Hematopoietic multipotent progenitor cell treated with erythropoietin and hydrocortisone succinate and interleukin-3 and kit ligand, for 6 days (in vitro differentiated cells): ENCODE results near the gene PPP1R12A.
"Not testable (repeated sequence)": the region's sequence is repeated elsewhere in the genome, so short reads cannot be mapped to it uniquely, and the experiment has no call there.

ENCODE experiments used
- DNase-seq: peaks from one replicate; pipeline ENCODE4 v3.0.0-alpha.2; 2015

Gene PPP1R12A

GRCh38 chr12:79935021-79935623 is at the start of gene PPP1R12A:
Gene PPP1R12A, minus strand, starts transcription at chr12:79935097. Its CDS starts 166 bp downstream, at chr12:79934931.
- peak; percentile 98 for DNase-seq

DNA sequence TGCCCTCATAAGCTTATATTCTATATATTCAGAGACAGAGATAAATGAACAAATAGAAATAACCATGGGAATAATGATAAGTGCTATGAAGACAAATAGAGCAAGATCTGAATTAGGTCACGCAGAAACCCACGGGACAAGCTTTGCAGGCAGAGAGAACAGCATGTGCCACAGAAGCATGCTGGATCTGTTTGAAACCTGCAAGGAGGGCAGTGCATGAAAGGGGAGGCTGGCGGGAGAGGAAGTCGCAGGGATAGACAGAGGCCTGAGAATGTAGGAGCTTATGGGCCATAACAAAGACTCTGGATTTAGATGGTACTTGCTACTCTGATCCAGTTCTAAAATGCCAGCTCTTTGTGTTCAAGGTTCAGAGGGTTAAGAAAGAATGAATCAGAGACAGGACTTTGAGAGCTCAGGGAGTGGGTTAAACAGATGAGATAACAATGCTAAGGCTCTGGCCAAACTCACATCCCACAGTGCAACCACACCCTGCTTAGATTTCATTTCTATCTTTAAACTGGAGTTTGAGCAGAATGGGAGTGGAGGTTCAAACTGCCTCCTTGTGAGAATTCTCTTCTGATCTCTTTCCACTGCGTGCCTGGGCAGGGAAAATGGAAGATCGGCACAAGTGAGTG is 49.2 kb upstream of the PPP1R12A start:
- peak; percentile 3 for DNase-seq

DNA sequence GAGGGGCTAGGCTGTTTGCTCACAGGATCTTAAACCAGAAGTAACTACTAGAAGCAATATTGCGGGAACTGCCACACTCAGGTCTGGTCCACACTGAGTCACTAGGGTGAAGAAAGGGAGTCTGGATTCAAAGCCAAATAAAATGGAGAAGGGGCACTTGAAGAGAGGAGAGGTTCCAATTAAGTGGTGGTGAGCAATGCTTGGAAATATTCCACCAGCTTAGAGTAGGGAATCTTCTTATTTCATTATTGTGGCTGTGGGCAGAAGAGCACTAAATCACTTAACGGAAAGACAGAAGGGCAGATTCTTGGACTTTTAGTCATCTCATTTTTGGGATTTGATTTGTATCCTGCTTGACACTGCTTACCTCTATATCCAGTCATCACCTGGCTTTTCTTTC is 48.6 kb upstream of the PPP1R12A start:
- DNase-seq, result no peak

GRCh38 chr12:79982086-79983062 is 47.5 kb upstream of the PPP1R12A start:
- no peak for DNase-seq

- no peak for DNase-seq
Measured at GRCh38 chr12:79978692-79979091, 43.8 kb upstream of the PPP1R12A start.

DNA sequence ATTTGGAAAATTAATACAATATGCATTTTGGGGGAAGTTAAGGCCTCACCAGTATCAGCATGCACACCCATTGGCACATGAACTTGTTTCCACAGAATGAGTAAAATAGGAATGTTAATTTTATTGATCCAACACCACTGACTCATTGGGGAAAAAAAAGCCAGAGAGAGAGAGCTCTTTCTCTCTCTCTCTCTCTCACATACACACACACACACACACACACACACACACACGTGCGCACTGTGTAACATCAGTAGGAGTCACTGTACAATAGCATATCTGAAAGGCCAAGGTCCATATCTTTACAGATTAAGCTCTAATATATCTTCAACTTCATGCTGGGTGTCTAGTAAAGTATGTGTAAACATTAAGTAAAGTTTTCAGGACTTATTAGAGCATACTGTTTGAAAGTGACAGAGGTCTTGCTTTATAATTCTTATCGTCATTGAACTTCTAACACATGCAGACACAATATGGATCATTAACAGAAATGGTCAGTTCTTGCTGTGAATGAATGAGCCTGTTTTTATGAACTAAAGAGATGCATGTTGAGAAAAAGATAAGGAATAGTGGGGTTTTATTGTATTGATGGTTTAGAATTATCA is 43.1 kb upstream of the PPP1R12A start:
- not testable (repeated sequence) for DNase-seq

DNA sequence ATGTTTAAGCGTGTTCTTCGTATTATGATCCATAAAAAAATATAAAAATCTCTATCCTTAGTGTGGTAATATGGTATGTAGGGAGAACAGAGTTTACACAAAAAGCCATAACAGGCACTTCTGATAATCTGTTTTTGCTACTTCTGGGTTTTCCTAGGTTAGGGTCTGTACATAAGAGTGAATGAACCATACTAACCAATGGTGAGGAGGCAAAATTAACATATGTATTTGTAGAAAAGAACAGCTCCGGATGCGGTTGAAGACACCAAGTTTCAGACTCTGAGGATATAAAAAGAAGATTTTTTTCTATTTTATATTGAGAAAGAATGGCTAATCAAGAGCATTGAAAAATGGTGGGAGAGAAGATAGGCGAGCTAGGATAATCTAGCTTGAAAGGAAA is 40.2 kb upstream of the PPP1R12A start:
- DNase-seq, result no peak

GRCh38 chr12:79973801-79974200 is 38.9 kb upstream of the PPP1R12A start:
- no peak for DNase-seq

DNA sequence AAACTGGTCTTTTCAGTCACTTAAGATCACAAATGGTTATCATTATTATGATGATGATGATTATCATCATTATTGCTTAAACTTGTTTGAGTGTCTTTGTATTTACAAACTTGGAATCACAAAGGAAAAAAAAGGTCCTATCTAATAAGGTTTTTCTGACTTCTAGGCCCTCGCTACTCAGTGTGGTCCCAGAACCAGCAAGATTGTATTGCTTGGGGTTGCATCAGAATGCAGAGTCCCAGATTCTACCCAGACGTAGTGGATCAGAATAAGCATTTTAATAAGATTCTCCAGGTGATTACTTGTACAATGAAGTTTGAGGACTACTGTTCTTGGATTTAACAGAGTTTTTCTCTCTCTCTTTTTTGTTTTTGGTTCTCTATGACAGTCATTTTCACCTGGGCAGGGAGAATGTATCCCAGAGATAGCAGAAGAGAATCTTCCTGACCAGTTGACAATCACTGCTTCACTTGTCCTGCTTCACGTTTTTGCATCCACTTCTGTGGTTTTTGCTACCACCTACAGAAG is 29.3 kb upstream of the PPP1R12A start:
- DNase-seq, result no peak

GRCh38 chr12:79961411-79961810 is 26.5 kb upstream of the PPP1R12A start:
- peak; percentile 38 for DNase-seq

- no peak for DNase-seq
Measured at GRCh38 chr12:79959484-79959883, 24.6 kb upstream of the PPP1R12A start.

DNA sequence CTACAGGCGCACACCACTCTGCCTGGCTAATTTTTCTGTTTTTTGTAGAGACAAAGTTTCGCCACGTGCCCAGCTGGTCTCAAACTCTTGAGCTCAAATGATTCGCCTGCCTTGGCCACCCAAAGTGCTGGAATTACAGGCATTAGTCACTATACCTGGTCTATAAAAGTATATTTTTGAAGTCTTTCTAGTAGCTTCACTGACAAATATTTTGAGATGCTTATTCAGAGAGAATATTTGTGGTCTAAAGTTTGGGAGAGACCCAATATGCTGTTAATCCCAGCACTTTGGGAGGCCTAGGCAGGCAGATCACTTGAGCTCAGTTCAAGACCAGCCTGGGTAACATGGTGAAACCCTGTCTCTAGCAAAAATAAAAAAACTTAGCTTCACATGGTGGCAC is 22.0 kb upstream of the PPP1R12A start:
- no peak for DNase-seq

GRCh38 chr12:79955561-79955960 is 20.7 kb upstream of the PPP1R12A start:
- DNase-seq, result no peak

GRCh38 chr12:79954037-79954610 is 19.2 kb upstream of the PPP1R12A start:
- no peak for DNase-seq

GRCh38 chr12:79949098-79949497 is 14.2 kb upstream of the PPP1R12A start:
- DNase-seq, result no peak

DNA sequence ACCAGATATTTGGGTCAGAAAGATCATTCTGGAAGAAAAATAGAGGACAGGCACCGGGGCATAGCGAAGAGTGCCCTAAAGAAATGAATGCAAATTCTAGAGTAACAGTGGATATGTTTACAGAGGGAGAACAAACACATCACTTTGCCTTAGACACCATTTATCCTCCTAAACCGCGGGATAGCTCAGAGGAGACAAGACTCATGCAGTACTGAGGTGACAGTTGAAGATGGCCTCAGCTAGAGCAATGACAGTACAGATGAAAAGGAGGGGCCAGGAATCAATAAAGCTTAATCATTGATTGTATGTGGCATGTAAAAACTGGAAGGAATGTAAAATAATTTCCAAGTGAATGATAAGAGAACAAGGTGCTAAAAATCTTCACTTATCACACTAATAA is 10.5 kb upstream of the PPP1R12A start:
- no peak for DNase-seq

GRCh38 chr12:79944565-79944964 is 9.7 kb upstream of the PPP1R12A start:
- no peak for DNase-seq

- not testable (repeated sequence) for DNase-seq
Measured at GRCh38 chr12:79942846-79943245, 7.9 kb upstream of the PPP1R12A start.

GRCh38 chr12:79939728-79940310 is 4.9 kb upstream of the PPP1R12A start:
- peak; percentile 35 for DNase-seq

DNA sequence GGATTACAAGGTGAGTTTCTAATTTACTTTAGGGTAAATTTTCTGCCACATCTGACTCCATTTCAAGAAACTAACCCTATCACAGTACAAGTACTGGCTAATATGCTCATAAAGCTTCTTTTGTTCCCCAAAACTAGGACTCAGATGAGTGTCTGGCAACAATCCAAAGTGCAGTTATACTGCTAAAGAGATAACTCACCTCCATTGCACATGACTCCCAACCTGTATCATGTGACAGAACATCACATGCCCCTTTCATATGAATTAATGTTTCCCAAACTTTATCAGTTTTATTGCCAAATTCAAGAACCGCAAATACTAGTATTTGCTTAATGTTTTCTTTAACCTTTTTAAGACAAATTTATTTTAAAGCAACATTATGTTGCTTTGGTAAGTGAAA is 3.9 kb upstream of the PPP1R12A start:
- peak; percentile 65 for DNase-seq

DNA sequence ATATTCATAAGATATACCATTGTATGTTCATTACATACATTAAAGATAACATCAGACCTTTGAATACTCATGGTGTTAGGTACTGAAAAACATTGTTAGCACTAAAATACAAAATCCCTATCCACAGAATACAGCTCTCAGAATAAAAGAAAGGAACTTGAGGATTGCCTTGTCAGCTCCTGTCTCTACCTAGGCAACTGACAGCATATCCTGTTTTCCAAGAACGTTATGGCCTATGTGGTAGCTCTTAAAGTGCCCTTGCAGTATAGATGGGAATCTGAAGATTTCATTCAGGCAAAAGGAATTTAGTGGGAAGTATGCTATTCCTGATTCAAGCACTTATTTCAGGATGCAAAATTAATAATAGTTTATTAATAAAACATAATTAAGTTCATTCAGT is 1.8 kb upstream of the PPP1R12A start:
- no peak for DNase-seq
